ENCODE measurements around the gene SFXN1. TPM values are rescaled to one million over a fixed set of nuclear protein-coding genes. Genes with fewer than 3 reads are reported as not detected.

The SFXN1 gene
- total RNA-seq, 1 donor from 2014 or later, result 24.1 TPM

- DNase-seq (ENCODE audit: low spot score), result no peak
Measured at GRCh38 chr5:175465282-175465681, 13.1 kb upstream of the SFXN1 start.

- DNase-seq (ENCODE audit: low spot score), result peak; percentile 60
Measured at GRCh38 chr5:175466700-175467318, 11.6 kb upstream of the SFXN1 start.

GRCh38 chr5:175467983-175468690 lies 10.2 kb upstream of the SFXN1 start:
- DNase-seq (ENCODE audit: low spot score), result peak; percentile 84

GRCh38 chr5:175468892-175469291 lies 9.5 kb upstream of the SFXN1 start:
- no peak for DNase-seq (ENCODE audit: low spot score)

GRCh38 chr5:175469916-175470315 lies 8.4 kb upstream of the SFXN1 start:
- no peak for DNase-seq (ENCODE audit: low spot score)

GRCh38 chr5:175470781-175471180 lies 7.6 kb upstream of the SFXN1 start:
- DNase-seq (ENCODE audit: low spot score), result no peak

- no peak for DNase-seq (ENCODE audit: low spot score)
Measured at GRCh38 chr5:175471196-175471595, 7.2 kb upstream of the SFXN1 start.

GRCh38 chr5:175471628-175472027 lies 6.7 kb upstream of the SFXN1 start:
- no peak for DNase-seq (ENCODE audit: low spot score)

- no peak for DNase-seq (ENCODE audit: low spot score)
Measured at GRCh38 chr5:175472378-175472777, 6.0 kb upstream of the SFXN1 start.

- no peak for DNase-seq (ENCODE audit: low spot score)
Measured at GRCh38 chr5:175475248-175475647, 3.1 kb upstream of the SFXN1 start.

GRCh38 chr5:175477440-175477839 lies 920 bp upstream of the SFXN1 start:
- DNase-seq (ENCODE audit: low spot score), result no peak

GRCh38 chr5:175478008-175478383 lies 364 bp upstream of the SFXN1 start:
- DNase-seq (ENCODE audit: low spot score), result no peak

- DNase-seq (ENCODE audit: low spot score), result no peak
Measured at GRCh38 chr5:175479125-175479881, 943 bp downstream of the SFXN1 start.

GRCh38 chr5:175483337-175483736 lies 5.0 kb downstream of the SFXN1 start:
- no peak for DNase-seq (ENCODE audit: low spot score)

GRCh38 chr5:175484322-175484721 lies 6.0 kb downstream of the SFXN1 start:
- DNase-seq (ENCODE audit: low spot score), result no peak

- DNase-seq (ENCODE audit: low spot score), result no peak
Measured at GRCh38 chr5:175484829-175485228, 6.5 kb downstream of the SFXN1 start.

- DNase-seq (ENCODE audit: low spot score), result no peak
Measured at GRCh38 chr5:175485631-175486030, 7.3 kb downstream of the SFXN1 start.

- no peak for DNase-seq (ENCODE audit: low spot score)
Measured at GRCh38 chr5:175487514-175488222, 9.3 kb downstream of the SFXN1 start.

- no peak for DNase-seq (ENCODE audit: low spot score)
Measured at GRCh38 chr5:175489693-175490443, 11.5 kb downstream of the SFXN1 start.

- no peak for DNase-seq (ENCODE audit: low spot score)
Measured at GRCh38 chr5:175491223-175491622, 12.9 kb downstream of the SFXN1 start.

- no peak for DNase-seq (ENCODE audit: low spot score)
Measured at GRCh38 chr5:175493260-175493659, 14.9 kb downstream of the SFXN1 start.
